Panc1 (cell line): ENCODE data around the gene SPATA33. TPM values are rescaled to one million over a fixed set of nuclear protein-coding genes. Genes with fewer than 3 reads are reported as not detected.

Experiments
- ATAC-seq: fragments of 200-7000 bp; cut with Tn5 transposase; 2 replicates; pipeline ENCODE4 v1.9.1; 2020; ENCODE audit warnings: mild to moderate bottlenecking, moderate library complexity
- BruUV-seq: library from RNA; stranded (reverse); fragments of 400-500 nt; replicated peaks from 2 replicates; lab custom pipeline; 2021; lab: Mats Ljungman, UMichigan
- CTCF ChIA-PET: fragments of 300-600 bp; sonication (Branson Sonifier 250); formaldehyde crosslinking; loops from one replicate; lab custom pipeline; 2022; ENCODE audit warnings: antibody characterized with exemption; lab: Charles Lee
- POLR2A ChIA-PET: fragments of 300-600 bp; sonication (Branson Sonifier 250); formaldehyde crosslinking; loops from one replicate; lab custom pipeline; 2022; ENCODE audit warnings: antibody characterized with exemption; lab: Charles Lee
- DNase-seq: peaks from one replicate; pipeline ENCODE4 v3.0.0-alpha.2; 2010; ENCODE audit warnings: low read depth, low spot score
- H3K27ac ChIP-seq: 2 replicates; pipeline ENCODE4 v1.5.1; 2011; ENCODE audit warnings: mild to moderate bottlenecking, low read length, inconsistent platforms
- H3K27me3 ChIP-seq: fragments of 200-500 bp; sonication (Bioruptor generic); 2 replicates; pipeline ENCODE4 v1.6.0; 2014; ENCODE audit warnings: low read length, inconsistent platforms; ENCODE audit not compliant: control insufficient read depth, insufficient read depth
- H3K36me3 ChIP-seq: fragments of 200-500 bp; sonication (Bioruptor generic); 2 replicates; pipeline ENCODE4 v1.5.1; 2014; ENCODE audit warnings: inconsistent platforms, mild to moderate bottlenecking, low read length, moderate library complexity; ENCODE audit not compliant: control insufficient read depth, insufficient read depth
- H3K4me1 ChIP-seq: 2 replicates; pipeline ENCODE4 v1.5.1; 2011; ENCODE audit warnings: inconsistent platforms, mild to moderate bottlenecking, low read length, moderate library complexity; ENCODE audit not compliant: control insufficient read depth, insufficient read depth
- H3K4me3 ChIP-seq, 2 experiments: 2 replicates each; pipeline ENCODE4 v1.5.1; 2011 to 2012; ENCODE audit warnings: low read depth in 2 of 2, low read length in 2 of 2, mild to moderate bottlenecking in 2 of 2, inconsistent platforms in 1 of 2, moderate library complexity in 1 of 2
- H3K9me3 ChIP-seq: fragments of 200-500 bp; sonication (Bioruptor generic); 2 replicates; pipeline ENCODE4 v1.5.1; 2014; ENCODE audit warnings: low read depth, mild to moderate bottlenecking, inconsistent platforms, low read length, moderate library complexity; ENCODE audit not compliant: control insufficient read depth, insufficient read depth
- POLR2AphosphoS5 ChIP-seq: IDR thresholded peaks from 2 replicates; pipeline ENCODE4 v1.6.1; 2012; ENCODE audit warnings: mild to moderate bottlenecking, low read depth, low read length, moderate library complexity
- SIN3A ChIP-seq: IDR thresholded peaks from 2 replicates; pipeline ENCODE4 v1.6.1; 2012; ENCODE audit warnings: low read depth, mild to moderate bottlenecking, low read length, moderate library complexity, borderline replicate concordance; ENCODE audit not compliant: insufficient read depth
- TCF7L2 ChIP-seq: IDR thresholded peaks from 2 replicates; pipeline ENCODE4 v1.6.1; 2011; ENCODE audit warnings: mild to moderate bottlenecking, low read depth, low read length, inconsistent platforms
- in situ Hi-C: cut with HindIII; loops from 2 replicates; pipeline ENCODE4 v1.10.0; 2016; ENCODE audit warnings: low sequenced_read_pairs, low pct_unique_long_range_greater_than_20kb
- intact Hi-C: fragments of 100-400 bp; cut with micrococcal nuclease; formaldehyde crosslinking; loops from one replicate; pipeline ENCODE4 v1.10.0; 2022; ENCODE audit not compliant: unreplicated experiment
- total RNA-seq: library from RNA; stranded (reverse); gene quantifications from one replicate; pipeline ENCODE4 v1.2.1, GENCODE V29; 2021; ENCODE audit not compliant: unreplicated experiment
- TF ChIP-seq, protein P1 (sequence below), 2 experiments: IDR thresholded peaks; 2 replicates each; pipeline ENCODE4 v1.6.1; 2011 to 2012; ENCODE audit warnings: low read depth in 2 of 2, control low read depth in 1 of 2, low read length in 1 of 2, mild to moderate bottlenecking in 1 of 2, moderate library complexity in 1 of 2; ENCODE audit not compliant: insufficient read depth in 1 of 2
- TF ChIP-seq, protein P2 (sequence below): fragments of 450-650 bp; IDR thresholded peaks from 2 replicates; pipeline ENCODE4 v1.5.1; 2017; ENCODE audit warnings: mild to moderate bottlenecking

Gene SPATA33
- total RNA-seq, 1 experiment from 2014 or later = 18.3 TPM

DNA sequence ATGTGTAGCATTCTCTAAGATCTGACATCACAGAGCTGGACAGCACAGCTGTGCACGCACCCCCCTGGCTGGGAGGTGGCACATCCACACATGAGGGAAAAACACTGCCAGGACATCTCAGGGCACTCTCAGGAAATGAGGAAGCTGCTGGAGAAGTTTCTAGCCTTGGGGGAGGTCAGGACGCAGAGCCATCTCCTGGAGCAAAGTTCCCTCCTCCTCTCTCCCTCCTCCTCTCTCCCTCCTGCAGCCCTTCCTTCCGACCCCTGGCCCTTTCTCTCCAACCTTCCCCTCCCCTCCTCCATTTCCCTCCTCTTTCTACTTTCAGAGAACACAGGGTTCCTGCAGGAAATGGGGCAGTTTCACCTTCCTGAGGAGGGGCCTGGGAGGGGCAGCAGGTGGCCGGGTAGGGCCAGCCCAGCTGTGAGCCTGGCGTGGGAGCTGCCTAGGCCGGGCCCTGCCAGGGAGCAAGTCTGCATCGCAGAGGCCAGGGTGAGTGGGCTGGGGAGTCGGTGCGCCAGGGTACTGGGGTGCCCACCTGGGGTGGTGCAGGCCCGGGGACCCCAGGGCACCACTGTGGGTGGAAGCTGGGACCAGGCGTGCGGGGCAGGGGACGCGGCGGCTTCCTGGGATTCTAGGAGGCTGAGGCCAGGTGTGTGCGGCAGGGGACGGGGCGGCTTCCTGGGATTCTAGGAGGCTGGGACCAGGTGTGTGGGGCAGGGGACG lies 44.2 kb upstream of the SPATA33 start, which contains the start of gene DPEP1:
Gene DPEP1 (plus strand): TSS at position 412 of the 723 bp plus-strand sequence. CDS start 16,769 bp downstream, outside the sequence.
- ChIA-PET POLR2A (interaction anchor here (0.7 kb wide), 1 partner anchor 15 kb away, joined by 6 read pairs; no protein-coding TSS in a partner anchor), CTCF (interaction anchor here (0.6 kb wide), 1 partner anchor 162 kb away, joined by 14 read pairs; no protein-coding TSS in a partner anchor)
- no peak within 1 kb of the TSS for H3K27ac ChIP-seq
- BruUV-seq = no TSS peak
- no peaks in the 10 kb centered on the region for H3K9me3 ChIP-seq
- H3K4me1 ChIP-seq = peaks cover 7% of the 10 kb centered on the region
- no peak for DNase-seq
- H3K36me3 ChIP-seq = no peaks in the 10 kb centered on the region
- H3K27me3 ChIP-seq = no peaks in the 10 kb centered on the region
- TF ChIP-seq, protein P1, sequence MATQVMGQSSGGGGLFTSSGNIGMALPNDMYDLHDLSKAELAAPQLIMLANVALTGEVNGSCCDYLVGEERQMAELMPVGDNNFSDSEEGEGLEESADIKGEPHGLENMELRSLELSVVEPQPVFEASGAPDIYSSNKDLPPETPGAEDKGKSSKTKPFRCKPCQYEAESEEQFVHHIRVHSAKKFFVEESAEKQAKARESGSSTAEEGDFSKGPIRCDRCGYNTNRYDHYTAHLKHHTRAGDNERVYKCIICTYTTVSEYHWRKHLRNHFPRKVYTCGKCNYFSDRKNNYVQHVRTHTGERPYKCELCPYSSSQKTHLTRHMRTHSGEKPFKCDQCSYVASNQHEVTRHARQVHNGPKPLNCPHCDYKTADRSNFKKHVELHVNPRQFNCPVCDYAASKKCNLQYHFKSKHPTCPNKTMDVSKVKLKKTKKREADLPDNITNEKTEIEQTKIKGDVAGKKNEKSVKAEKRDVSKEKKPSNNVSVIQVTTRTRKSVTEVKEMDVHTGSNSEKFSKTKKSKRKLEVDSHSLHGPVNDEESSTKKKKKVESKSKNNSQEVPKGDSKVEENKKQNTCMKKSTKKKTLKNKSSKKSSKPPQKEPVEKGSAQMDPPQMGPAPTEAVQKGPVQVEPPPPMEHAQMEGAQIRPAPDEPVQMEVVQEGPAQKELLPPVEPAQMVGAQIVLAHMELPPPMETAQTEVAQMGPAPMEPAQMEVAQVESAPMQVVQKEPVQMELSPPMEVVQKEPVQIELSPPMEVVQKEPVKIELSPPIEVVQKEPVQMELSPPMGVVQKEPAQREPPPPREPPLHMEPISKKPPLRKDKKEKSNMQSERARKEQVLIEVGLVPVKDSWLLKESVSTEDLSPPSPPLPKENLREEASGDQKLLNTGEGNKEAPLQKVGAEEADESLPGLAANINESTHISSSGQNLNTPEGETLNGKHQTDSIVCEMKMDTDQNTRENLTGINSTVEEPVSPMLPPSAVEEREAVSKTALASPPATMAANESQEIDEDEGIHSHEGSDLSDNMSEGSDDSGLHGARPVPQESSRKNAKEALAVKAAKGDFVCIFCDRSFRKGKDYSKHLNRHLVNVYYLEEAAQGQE (IDR thresholded peaks at IDR 0.05; ENCODE audit: insufficient read depth in 1 of 2, low read depth in 2 of 2, low read length in 1 of 2) = no peak
- TF ChIP-seq, protein P2, sequence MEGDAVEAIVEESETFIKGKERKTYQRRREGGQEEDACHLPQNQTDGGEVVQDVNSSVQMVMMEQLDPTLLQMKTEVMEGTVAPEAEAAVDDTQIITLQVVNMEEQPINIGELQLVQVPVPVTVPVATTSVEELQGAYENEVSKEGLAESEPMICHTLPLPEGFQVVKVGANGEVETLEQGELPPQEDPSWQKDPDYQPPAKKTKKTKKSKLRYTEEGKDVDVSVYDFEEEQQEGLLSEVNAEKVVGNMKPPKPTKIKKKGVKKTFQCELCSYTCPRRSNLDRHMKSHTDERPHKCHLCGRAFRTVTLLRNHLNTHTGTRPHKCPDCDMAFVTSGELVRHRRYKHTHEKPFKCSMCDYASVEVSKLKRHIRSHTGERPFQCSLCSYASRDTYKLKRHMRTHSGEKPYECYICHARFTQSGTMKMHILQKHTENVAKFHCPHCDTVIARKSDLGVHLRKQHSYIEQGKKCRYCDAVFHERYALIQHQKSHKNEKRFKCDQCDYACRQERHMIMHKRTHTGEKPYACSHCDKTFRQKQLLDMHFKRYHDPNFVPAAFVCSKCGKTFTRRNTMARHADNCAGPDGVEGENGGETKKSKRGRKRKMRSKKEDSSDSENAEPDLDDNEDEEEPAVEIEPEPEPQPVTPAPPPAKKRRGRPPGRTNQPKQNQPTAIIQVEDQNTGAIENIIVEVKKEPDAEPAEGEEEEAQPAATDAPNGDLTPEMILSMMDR = no peak
- no peak for TF ChIP-seq SIN3A
- TF ChIP-seq POLR2AphosphoS5 = no peak
- TF ChIP-seq TCF7L2 = no peak
- intact Hi-C loops = no loop called here
- in situ Hi-C loops = no loop called here
- H3K4me3 ChIP-seq = no peak within 1 kb of the TSS
- no peak for ATAC-seq

DNA sequence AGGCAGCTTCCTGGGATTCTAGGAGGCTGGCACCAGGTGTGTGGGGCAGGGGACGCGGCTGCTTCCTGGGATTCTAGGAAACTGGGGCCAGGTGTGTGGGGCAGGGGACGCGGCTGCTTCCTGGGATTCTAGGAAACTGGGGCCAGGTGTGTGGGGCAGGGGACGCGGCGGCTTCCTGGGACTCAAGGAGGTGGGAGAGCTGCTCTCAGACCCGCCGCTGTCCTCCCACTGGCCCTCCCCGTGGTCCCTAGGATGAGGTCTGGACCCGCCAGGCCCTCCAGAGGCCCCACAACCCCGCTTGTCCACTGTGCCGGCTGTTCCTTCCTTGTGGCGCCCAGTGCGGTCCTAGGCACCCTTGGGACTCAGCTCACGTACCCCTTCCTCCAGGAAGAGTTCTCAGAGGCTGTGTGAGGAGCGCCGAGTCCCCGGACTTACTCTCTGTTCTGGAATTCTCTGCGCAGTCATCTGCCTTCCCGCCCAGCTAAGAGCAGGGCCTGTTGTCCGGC lies 43.6 kb upstream of the SPATA33 start:
- Histone ChIP-seq H3K27ac (no peak overlapping the region), H3K9me3 (no peaks in the 10 kb centered on the region), H3K36me3 (no peaks in the 10 kb centered on the region), H3K4me1 (peaks cover 4% of the 10 kb centered on the region), H3K4me3 (no peak overlapping the region), H3K27me3 (no peaks in the 10 kb centered on the region)
- ATAC-seq (no peak), DNase-seq (no peak)
- POLR2A ChIA-PET = no interaction called here
- intact Hi-C loops (no loop called here), in situ Hi-C loops (no loop called here)
- CTCF ChIA-PET = interaction anchor here (0.6 kb wide), 1 partner anchor 163 kb away, joined by 14 read pairs; no protein-coding TSS in a partner anchor
- no TSS peak for BruUV-seq
- TF ChIP-seq TCF7L2 = no peak
- TF ChIP-seq, protein P2 = no peak
- TF ChIP-seq POLR2AphosphoS5 = no peak
- TF ChIP-seq, protein P1 (IDR thresholded peaks at IDR 0.05; ENCODE audit: insufficient read depth in 1 of 2, low read depth in 2 of 2, low read length in 1 of 2) = no peak
- no peak for TF ChIP-seq SIN3A
